Left ventricle myocardium inferior (tissue), 1 donor: ENCODE measurements around the gene LSM12. TPM values are rescaled to one million over a fixed set of nuclear protein-coding genes. Genes with fewer than 3 reads are reported as not detected.

ENCODE experiments used
- DNase-seq: peaks from one replicate; pipeline ENCODE4 v3.0.0-alpha.2; 2020
- H3K27ac ChIP-seq: fragments of 200-600 bp; replicated peaks from 2 replicates; pipeline ENCODE4 v1.8.0; 2021
- H3K27me3 ChIP-seq: fragments of 200-600 bp; 2 replicates; pipeline ENCODE4 v1.8.0; 2021; ENCODE audit warnings: low read depth
- H3K36me3 ChIP-seq: fragments of 200-600 bp; 2 replicates; pipeline ENCODE4 v1.8.0; 2021
- H3K4me1 ChIP-seq: fragments of 200-600 bp; 2 replicates; pipeline ENCODE4 v1.8.0; 2021
- H3K4me3 ChIP-seq: fragments of 200-600 bp; 2 replicates; pipeline ENCODE4 v1.8.0; 2021; ENCODE audit warnings: mild to moderate bottlenecking, moderate library complexity
- H3K9me3 ChIP-seq: fragments of 200-600 bp; replicated peaks from 2 replicates; pipeline ENCODE4 v1.8.0; 2021
- intact Hi-C: fragments of 100-400 bp; cut with micrococcal nuclease; formaldehyde crosslinking; loops from one replicate; pipeline ENCODE4 v1.11.0; 2022
- total RNA-seq: library from RNA; stranded (reverse); fragmentation: NEBNext Ultra II Directional; extraction: Animal tissue kit (Norgen Biotek cat#: 25700); gene quantifications from one replicate; pipeline ENCODE4 v1.2.1, GENCODE V29; 2021
- TF ChIP-seq, protein P1 (sequence below): fragments of 200-600 bp; IDR thresholded peaks from 2 replicates; pipeline ENCODE4 v1.8.0; 2021; ENCODE audit warnings: antibody characterized with exemption, mild to moderate bottlenecking, borderline replicate concordance
- donor health status: DM: no; HTN: yes; CAD: no; lungs with severe emphysema.

LSM12 gene
- total RNA-seq, 1 donor from 2014 or later = 41.2 TPM

DNA sequence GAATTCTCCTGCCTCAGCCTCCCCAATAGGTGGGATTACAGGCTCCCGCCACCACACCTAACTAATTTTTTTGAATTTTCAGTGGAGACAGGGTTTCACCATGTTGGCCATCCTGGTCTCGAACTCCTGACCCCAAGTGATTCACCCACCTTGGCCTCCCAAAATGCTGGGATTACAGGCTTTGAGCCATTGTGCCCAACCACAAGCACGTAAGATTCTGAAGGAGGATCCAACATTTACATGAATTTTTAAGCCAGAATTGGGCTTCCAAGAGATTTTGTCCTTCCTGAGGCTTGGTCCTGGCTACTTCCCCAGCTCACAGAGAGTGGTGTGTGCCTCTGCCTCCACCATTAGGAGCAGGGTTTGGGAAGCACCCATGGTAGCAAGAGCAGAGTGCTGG, 15.2 kb upstream of the LSM12 start:
- Histone ChIP-seq H3K27ac (no peak overlapping the region), H3K36me3 (peaks cover 97% of the 10 kb centered on the region), H3K9me3 (no peaks in the 10 kb centered on the region), H3K4me1 (peaks cover 12% of the 10 kb centered on the region), H3K27me3 (no peaks in the 10 kb centered on the region), H3K4me3 (no peak overlapping the region)
- TF ChIP-seq, protein P1, sequence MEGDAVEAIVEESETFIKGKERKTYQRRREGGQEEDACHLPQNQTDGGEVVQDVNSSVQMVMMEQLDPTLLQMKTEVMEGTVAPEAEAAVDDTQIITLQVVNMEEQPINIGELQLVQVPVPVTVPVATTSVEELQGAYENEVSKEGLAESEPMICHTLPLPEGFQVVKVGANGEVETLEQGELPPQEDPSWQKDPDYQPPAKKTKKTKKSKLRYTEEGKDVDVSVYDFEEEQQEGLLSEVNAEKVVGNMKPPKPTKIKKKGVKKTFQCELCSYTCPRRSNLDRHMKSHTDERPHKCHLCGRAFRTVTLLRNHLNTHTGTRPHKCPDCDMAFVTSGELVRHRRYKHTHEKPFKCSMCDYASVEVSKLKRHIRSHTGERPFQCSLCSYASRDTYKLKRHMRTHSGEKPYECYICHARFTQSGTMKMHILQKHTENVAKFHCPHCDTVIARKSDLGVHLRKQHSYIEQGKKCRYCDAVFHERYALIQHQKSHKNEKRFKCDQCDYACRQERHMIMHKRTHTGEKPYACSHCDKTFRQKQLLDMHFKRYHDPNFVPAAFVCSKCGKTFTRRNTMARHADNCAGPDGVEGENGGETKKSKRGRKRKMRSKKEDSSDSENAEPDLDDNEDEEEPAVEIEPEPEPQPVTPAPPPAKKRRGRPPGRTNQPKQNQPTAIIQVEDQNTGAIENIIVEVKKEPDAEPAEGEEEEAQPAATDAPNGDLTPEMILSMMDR = no peak
- intact Hi-C loops = no loop called here
- no peak for DNase-seq

DNA sequence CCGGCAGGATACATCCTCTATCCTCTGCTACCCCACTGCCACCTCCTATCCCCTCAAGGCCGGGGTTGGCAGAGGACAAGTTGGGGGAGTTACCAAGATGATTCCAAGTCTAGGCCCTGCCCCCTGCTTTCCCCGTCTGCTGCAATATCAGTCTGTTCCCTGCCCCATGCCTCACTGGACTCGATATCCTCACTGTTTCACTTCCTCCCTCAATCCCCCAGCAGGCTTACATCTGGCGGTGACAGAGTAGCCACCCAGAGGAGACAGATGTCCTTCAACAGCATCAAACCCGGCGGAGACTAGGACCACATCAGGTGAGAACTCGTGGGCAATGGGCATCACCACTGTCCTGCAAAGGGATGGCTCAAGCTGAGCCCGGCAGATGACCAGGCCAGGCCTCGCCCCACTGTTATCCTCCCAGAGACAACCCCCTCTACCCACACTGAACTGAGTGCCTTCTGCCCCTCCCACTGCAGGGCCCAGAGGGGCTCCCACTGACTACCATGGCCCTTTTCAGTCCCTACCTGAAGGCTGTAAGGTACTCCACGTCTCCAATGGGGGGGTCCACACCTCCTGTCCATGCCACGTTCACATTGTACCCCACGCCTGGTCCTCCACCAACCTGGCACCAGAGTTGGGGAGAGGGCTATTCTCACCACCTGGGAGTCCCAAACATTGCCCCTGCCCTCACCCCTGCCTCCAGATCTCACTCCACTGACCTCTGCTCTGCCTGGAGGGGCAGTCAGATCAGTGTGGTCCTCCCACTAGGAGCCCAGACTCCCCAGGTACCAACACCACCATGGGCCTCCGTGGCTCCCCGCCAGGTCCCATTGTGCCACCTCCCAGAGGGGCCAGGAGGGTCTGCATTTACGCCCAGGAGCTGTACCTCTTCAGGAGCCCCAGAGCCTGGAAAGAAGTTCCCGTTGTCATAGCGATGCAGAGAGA, 13.7 kb upstream of the LSM12 start:
- Histone ChIP-seq H3K4me1 (peaks cover 23% of the 10 kb centered on the region), H3K27ac (no peak overlapping the region), H3K9me3 (no peaks in the 10 kb centered on the region), H3K4me3 (no peak overlapping the region), H3K36me3 (peaks cover 99% of the 10 kb centered on the region), H3K27me3 (no peaks in the 10 kb centered on the region)
- DNase-seq = no peak
- intact Hi-C loops = no loop called here
- TF ChIP-seq, protein P1 = no peak

DNA sequence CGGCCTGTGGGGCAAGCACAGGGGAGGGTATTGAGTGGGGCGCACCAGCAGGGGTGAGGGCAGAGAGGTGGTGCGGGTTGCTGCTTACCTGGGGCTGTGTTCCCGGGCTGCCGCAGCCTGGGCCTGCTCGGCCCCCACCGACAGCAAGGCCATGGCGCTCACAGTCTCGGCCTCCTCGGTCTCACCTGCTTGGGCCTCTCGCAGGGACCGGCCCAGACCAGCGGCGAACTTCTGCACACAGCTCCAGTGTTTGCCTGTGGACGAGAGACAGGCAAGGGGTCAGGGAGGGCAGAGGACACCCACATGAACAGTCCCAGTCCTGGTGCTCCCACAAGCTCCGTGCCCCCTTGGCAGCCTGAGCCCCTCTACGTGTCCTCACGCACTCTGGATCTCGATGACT, 11.9 kb upstream of the LSM12 start:
- Histone ChIP-seq H3K9me3 (no peaks in the 10 kb centered on the region), H3K36me3 (peaks cover 95% of the 10 kb centered on the region), H3K27me3 (no peaks in the 10 kb centered on the region), H3K4me3 (no peak overlapping the region), H3K27ac (no peak overlapping the region), H3K4me1 (peaks cover 23% of the 10 kb centered on the region)
- intact Hi-C loops = no loop called here
- TF ChIP-seq, protein P1 = no peak
- no peak for DNase-seq

DNA sequence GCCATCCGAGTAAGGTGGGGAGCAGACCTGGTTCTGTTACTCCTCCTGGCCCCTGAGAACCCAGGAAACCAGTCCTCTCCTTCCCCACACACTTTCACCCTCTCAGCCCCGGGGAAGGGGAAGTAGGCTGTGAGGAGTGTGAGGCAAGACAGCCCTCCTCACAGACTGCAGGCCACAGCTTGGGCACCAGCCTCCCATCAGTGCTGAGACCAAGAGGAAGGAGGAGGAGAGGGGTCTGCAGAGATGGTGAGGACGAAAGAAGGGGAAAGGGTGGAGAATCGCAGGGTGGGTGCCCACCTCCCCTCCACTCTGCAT, 11.1 kb upstream of the LSM12 start:
- no peaks in the 10 kb centered on the region for H3K9me3 ChIP-seq
- TF ChIP-seq, protein P1 = no peak
- no peak for DNase-seq
- peak overlapping the region; percentile 15 for H3K27ac ChIP-seq
- intact Hi-C loops = no loop called here
- peaks cover 86% of the 10 kb centered on the region for H3K36me3 ChIP-seq
- H3K4me3 ChIP-seq = no peak overlapping the region
- peaks cover 30% of the 10 kb centered on the region for H3K4me1 ChIP-seq
- H3K27me3 ChIP-seq = no peaks in the 10 kb centered on the region

DNA sequence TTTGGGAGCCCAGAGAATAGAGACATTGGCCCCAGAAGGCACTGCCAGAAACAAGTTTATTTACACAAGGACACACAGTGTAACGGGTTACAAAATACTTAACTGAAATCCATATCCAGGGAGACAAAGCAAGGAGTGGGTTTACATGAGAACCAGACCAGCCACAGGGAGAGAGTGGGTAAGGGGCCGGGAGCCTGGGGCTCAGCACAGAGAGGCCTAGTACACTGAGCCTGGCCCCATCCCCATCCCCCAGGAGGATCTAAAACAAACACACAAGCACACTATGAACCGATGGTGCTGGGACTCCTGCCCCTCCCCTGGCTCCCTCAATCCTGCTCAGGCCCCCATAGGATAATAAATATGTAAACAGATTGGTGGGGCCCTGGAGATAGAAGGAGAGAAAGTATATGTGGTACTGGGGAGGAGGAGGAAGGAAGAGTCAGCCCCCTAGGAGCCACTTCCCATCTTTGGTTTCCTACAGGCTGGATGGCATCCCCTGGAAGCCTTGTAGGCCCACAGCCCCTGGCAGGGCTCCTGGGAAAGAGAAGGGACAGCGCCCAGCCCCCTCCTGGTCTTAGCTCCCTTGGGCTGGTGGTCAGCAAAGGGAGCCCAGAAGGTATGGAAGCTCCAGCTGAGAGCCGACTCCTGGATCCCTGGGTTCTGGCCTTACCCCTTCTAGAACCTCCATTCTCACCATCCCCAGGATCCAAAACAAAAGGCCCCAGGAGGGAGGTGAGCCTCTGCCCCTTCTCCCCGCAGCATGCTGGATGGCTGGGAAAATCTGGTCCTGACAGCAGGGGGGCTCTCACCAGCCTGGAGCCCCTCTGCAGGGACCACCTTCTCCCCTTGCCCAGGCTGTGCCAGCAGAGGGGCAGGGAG, 10.5 kb upstream of the LSM12 start:
- TF ChIP-seq, protein P1 = no peak
- H3K4me3 ChIP-seq = no peak overlapping the region
- H3K27ac ChIP-seq = peak overlapping the region; percentile 33
- H3K4me1 ChIP-seq = peaks cover 36% of the 10 kb centered on the region
- H3K9me3 ChIP-seq = no peaks in the 10 kb centered on the region
- peaks cover 80% of the 10 kb centered on the region for H3K36me3 ChIP-seq
- no peak for DNase-seq
- intact Hi-C loops = no loop called here
- no peaks in the 10 kb centered on the region for H3K27me3 ChIP-seq
